ENCODE results near the gene WDR86.

Gene WDR86

GRCh38 chr7:151378011-151378410, 31.8 kb downstream of the WDR86 start:
- no peak for DNase-seq

GRCh38 chr7:151377406-151377805, 32.4 kb downstream of the WDR86 start:
- no peak for DNase-seq

GRCh38 chr7:151376218-151376902, 33.5 kb downstream of the WDR86 start:
- DNase-seq: no peak

GRCh38 chr7:151375530-151376217, 34.2 kb downstream of the WDR86 start:
- DNase-seq: no peak

- DNase-seq: no peak
Observed at GRCh38 chr7:151374726-151375125, 35.1 kb downstream of the WDR86 start.

- no peak for DNase-seq
Observed at GRCh38 chr7:151374139-151374538, 35.7 kb downstream of the WDR86 start.

- no peak for DNase-seq
Observed at GRCh38 chr7:151373599-151373998, 36.2 kb downstream of the WDR86 start.

- no peak for DNase-seq
Observed at GRCh38 chr7:151372612-151373265, 37.1 kb downstream of the WDR86 start.

GRCh38 chr7:151371266-151371665, 38.6 kb downstream of the WDR86 start:
- no peak for DNase-seq

- peak; percentile 65 for DNase-seq
Observed at GRCh38 chr7:151368136-151368571, 41.7 kb downstream of the WDR86 start.

- DNase-seq: no peak
Observed at GRCh38 chr7:151367284-151367683, 42.6 kb downstream of the WDR86 start.

- no peak for DNase-seq
Observed at GRCh38 chr7:151366880-151367222, 43.0 kb downstream of the WDR86 start.

GRCh38 chr7:151366166-151366879, 43.5 kb downstream of the WDR86 start:
- DNase-seq: no peak

GRCh38 chr7:151363182-151363581, 46.7 kb downstream of the WDR86 start:
- no peak for DNase-seq

- no peak for DNase-seq
Observed at GRCh38 chr7:151361193-151361959, 48.5 kb downstream of the WDR86 start.

GRCh38 chr7:151352512-151352911, 57.3 kb downstream of the WDR86 start:
- no peak for DNase-seq

- DNase-seq: no peak
Observed at GRCh38 chr7:151351967-151352366, 57.9 kb downstream of the WDR86 start.

GRCh38 chr7:151351027-151351426, 58.8 kb downstream of the WDR86 start:
- no peak for DNase-seq

GRCh38 chr7:151349507-151349853, 60.4 kb downstream of the WDR86 start:
- no peak for DNase-seq

GRCh38 chr7:151348970-151349369, 60.9 kb downstream of the WDR86 start:
- DNase-seq: no peak

- DNase-seq: no peak
Observed at GRCh38 chr7:151347200-151347599, 62.6 kb downstream of the WDR86 start.

- no peak for DNase-seq
Observed at GRCh38 chr7:151346470-151346769, 63.4 kb downstream of the WDR86 start.

Measured in NCI-H1436 (cell line).